ENCODE results near the gene RAD51B.

DNA sequence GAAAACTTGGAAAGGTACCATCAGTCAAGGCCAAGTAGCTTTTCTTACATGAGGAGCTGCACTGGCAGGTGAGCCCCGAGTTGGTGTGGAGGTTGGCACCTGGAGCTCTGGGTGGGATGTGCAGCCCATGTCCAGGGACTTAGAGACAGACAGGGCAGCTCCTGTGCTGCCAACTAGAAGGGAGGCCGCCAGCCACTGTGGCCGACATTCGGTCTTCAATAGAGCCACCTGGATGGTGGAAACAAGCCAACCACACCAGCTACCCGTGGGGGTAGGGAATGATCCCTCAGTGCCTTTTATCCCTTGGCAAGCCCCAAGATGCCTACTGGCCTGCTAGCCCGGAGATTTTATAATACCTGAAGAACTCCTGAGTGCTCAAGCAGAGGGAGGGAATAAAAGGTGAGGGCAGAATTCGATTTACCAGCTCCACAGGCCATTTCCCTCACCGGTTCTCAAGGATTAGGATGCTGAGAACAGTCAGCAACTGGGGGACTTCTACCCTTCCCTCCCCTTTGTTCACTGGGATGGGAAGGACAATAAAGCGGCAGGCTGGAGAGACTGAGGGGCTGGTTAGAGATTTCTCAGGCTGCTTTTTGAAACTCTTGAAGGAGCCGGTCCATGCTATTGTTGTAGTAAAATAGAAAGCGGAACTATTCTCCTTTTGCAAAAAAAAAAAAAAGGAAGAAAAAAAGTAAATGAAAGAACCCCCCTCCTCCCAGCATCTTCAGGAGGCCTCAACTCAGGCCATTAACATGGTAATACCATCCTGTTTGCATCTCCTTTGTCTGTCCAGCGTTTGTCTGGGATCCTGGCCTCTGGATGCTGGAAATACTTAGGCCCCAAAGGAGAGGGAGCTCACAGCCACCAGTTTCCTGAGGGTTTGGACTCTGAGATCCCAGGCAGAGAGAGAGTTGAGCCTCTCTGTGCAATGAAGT is 651.7 kb downstream of the RAD51B start:
- no peak for TF ChIP-seq POLR2A (IDR thresholded peaks at IDR 0.05)
- TF ChIP-seq, protein P1, sequence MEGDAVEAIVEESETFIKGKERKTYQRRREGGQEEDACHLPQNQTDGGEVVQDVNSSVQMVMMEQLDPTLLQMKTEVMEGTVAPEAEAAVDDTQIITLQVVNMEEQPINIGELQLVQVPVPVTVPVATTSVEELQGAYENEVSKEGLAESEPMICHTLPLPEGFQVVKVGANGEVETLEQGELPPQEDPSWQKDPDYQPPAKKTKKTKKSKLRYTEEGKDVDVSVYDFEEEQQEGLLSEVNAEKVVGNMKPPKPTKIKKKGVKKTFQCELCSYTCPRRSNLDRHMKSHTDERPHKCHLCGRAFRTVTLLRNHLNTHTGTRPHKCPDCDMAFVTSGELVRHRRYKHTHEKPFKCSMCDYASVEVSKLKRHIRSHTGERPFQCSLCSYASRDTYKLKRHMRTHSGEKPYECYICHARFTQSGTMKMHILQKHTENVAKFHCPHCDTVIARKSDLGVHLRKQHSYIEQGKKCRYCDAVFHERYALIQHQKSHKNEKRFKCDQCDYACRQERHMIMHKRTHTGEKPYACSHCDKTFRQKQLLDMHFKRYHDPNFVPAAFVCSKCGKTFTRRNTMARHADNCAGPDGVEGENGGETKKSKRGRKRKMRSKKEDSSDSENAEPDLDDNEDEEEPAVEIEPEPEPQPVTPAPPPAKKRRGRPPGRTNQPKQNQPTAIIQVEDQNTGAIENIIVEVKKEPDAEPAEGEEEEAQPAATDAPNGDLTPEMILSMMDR (IDR thresholded peaks at IDR 0.05): no peak
- TF ChIP-seq POLR2AphosphoS5 (IDR thresholded peaks at IDR 0.05): no peak
